GM23338 (cell line): ENCODE data around the gene PRKACA.

Experiments
- EZH2phosphoT487 ChIP-seq: fragments of 200-600 bp; sonication (generic); IDR thresholded peaks from one replicate; pipeline ENCODE4 v1.8.1; 2018; ENCODE audit warnings: antibody characterized with exemption; ENCODE audit not compliant: unreplicated experiment
- POLR2AphosphoS5 ChIP-seq: IDR thresholded peaks from 2 replicates; pipeline ENCODE4 v1.6.1; 2016; ENCODE audit warnings: antibody characterized with exemption, low read depth
- STAT1 ChIP-seq: IDR thresholded peaks from one replicate; pipeline ENCODE4 v1.6.1; 2016; ENCODE audit warnings: antibody characterized with exemption; ENCODE audit not compliant: unreplicated experiment
- TF ChIP-seq, protein P1 (sequence below), 2 experiments: fragments of 200-600 bp in 1 of 2; sonication (generic) in 1 of 2; conservative IDR thresholded peaks; 2 replicates each; pipeline versions ENCODE4 v1.5.1 to v1.6.1; 2016 to 2017; ENCODE audit warnings: antibody characterized with exemption in 2 of 2, low read depth in 2 of 2, mild to moderate bottlenecking in 2 of 2, moderate library complexity in 1 of 2

DNA sequence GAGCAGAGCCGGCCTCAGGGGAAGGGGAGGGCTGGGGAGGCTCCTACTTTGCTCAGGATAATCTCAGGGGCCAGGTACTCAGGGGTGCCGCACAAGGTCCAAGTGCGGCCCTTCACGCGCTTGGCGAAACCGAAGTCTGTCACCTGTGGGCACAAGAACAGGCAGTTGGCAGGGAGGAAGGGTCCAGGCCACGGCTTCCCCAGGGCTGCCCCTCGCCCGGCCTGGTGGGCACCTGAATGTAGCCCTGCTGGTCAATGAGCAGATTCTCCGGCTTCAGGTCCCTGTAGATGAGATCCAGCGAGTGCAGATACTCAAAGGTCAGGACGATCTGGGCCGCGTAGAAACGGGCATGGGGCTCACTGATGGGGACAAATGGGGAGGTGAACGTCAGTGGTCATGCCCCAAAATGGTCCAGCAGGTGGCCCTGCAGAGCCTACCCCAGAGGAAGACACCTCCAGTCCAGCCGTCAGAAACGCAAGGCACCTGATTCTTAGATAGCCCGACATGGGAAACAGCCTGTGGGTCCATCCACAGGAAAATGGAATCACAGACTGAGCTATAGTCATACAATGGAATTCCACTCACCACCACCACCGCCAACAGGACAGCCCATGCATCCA is 19.9 kb downstream of the PRKACA start:
- TF ChIP-seq, protein P1, sequence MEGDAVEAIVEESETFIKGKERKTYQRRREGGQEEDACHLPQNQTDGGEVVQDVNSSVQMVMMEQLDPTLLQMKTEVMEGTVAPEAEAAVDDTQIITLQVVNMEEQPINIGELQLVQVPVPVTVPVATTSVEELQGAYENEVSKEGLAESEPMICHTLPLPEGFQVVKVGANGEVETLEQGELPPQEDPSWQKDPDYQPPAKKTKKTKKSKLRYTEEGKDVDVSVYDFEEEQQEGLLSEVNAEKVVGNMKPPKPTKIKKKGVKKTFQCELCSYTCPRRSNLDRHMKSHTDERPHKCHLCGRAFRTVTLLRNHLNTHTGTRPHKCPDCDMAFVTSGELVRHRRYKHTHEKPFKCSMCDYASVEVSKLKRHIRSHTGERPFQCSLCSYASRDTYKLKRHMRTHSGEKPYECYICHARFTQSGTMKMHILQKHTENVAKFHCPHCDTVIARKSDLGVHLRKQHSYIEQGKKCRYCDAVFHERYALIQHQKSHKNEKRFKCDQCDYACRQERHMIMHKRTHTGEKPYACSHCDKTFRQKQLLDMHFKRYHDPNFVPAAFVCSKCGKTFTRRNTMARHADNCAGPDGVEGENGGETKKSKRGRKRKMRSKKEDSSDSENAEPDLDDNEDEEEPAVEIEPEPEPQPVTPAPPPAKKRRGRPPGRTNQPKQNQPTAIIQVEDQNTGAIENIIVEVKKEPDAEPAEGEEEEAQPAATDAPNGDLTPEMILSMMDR (conservative IDR thresholded peaks at IDR 0.05; ENCODE audit: low read depth in 2 of 2) = peak; percentile 48 to 73
- TF ChIP-seq POLR2AphosphoS5 (no peak), EZH2phosphoT487 (no peak), STAT1 (no peak)
